RWPE2 (cell line): Measurements from ENCODE around the gene NDUFS6.

Experiments used
- ATAC-seq: fragments of 200-7000 bp; cut with Tn5 transposase; 3 replicates; pipeline ENCODE4 v1.9.1; 2021; ENCODE audit warnings: low read depth
- DNase-seq: peaks from one replicate; pipeline ENCODE4 v3.0.0-alpha.2; 2020; ENCODE audit warnings: low spot score
- H3K27ac ChIP-seq: fragments of 450-650 bp; 2 replicates; pipeline ENCODE4 v1.5.1; 2017; ENCODE audit warnings: mild to moderate bottlenecking; ENCODE audit not compliant: poor library complexity, severe bottlenecking
- H3K27me3 ChIP-seq: fragments of 250-450 bp; sonication (Bioruptor Pico); 2 replicates; pipeline ENCODE4 v1.5.1; 2021; ENCODE audit warnings: mild to moderate bottlenecking, moderate library complexity; ENCODE audit not compliant: insufficient read depth, poor library complexity, severe bottlenecking
- H3K36me3 ChIP-seq: fragments of 250-450 bp; sonication (Bioruptor Pico); 2 replicates; pipeline ENCODE4 v1.5.1; 2020; ENCODE audit warnings: low read depth, mild to moderate bottlenecking, moderate library complexity
- H3K4me1 ChIP-seq: fragments of 250-450 bp; sonication (Bioruptor Pico); 2 replicates; pipeline ENCODE4 v1.5.1; 2021; ENCODE audit warnings: mild to moderate bottlenecking, moderate library complexity; ENCODE audit not compliant: insufficient read depth, poor library complexity, severe bottlenecking
- H3K4me3 ChIP-seq: fragments of 250-450 bp; sonication (Bioruptor Pico); 2 replicates; pipeline ENCODE4 v1.5.1; 2021; ENCODE audit warnings: mild to moderate bottlenecking, moderate library complexity; ENCODE audit not compliant: severe bottlenecking
- H3K9me3 ChIP-seq: fragments of 250-450 bp; sonication (Bioruptor Pico); 2 replicates; pipeline ENCODE4 v1.5.1; 2021; ENCODE audit warnings: mild to moderate bottlenecking, moderate library complexity; ENCODE audit not compliant: severe bottlenecking
- TF ChIP-seq, protein P1 (sequence below): fragments of 450-650 bp; IDR thresholded peaks from one replicate; pipeline ENCODE4 v1.5.1; 2017; ENCODE audit warnings: mild to moderate bottlenecking, moderate library complexity; ENCODE audit not compliant: poor library complexity, severe bottlenecking

The NDUFS6 gene

GRCh38 chr5:1806974-1807373 is 5.8 kb downstream of the NDUFS6 start:
- H3K27me3 ChIP-seq, result no peaks in the 10 kb centered on the region
- DNase-seq (no peak), ATAC-seq (no peak)
- peaks cover 5% of the 10 kb centered on the region for H3K9me3 ChIP-seq
- no peak overlapping the region for H3K27ac ChIP-seq
- TF ChIP-seq, protein P1, sequence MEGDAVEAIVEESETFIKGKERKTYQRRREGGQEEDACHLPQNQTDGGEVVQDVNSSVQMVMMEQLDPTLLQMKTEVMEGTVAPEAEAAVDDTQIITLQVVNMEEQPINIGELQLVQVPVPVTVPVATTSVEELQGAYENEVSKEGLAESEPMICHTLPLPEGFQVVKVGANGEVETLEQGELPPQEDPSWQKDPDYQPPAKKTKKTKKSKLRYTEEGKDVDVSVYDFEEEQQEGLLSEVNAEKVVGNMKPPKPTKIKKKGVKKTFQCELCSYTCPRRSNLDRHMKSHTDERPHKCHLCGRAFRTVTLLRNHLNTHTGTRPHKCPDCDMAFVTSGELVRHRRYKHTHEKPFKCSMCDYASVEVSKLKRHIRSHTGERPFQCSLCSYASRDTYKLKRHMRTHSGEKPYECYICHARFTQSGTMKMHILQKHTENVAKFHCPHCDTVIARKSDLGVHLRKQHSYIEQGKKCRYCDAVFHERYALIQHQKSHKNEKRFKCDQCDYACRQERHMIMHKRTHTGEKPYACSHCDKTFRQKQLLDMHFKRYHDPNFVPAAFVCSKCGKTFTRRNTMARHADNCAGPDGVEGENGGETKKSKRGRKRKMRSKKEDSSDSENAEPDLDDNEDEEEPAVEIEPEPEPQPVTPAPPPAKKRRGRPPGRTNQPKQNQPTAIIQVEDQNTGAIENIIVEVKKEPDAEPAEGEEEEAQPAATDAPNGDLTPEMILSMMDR, result no peak
- peaks cover 100% of the 10 kb centered on the region for H3K36me3 ChIP-seq
- H3K4me3 ChIP-seq, result no peak overlapping the region
- peaks cover 18% of the 10 kb centered on the region for H3K4me1 ChIP-seq

- Histone ChIP-seq H3K36me3 (peaks cover 98% of the 10 kb centered on the region), H3K9me3 (peaks cover 5% of the 10 kb centered on the region), H3K4me3 (no peak overlapping the region), H3K27me3 (no peaks in the 10 kb centered on the region), H3K4me1 (peaks cover 12% of the 10 kb centered on the region), H3K27ac (peak overlapping the region; percentile 69)
- no peak for ATAC-seq
- TF ChIP-seq, protein P1, result no peak
- no peak for DNase-seq
These were observed 6.4 kb downstream of the NDUFS6 start for GRCh38 chr5:1807451-1808185.

DNA sequence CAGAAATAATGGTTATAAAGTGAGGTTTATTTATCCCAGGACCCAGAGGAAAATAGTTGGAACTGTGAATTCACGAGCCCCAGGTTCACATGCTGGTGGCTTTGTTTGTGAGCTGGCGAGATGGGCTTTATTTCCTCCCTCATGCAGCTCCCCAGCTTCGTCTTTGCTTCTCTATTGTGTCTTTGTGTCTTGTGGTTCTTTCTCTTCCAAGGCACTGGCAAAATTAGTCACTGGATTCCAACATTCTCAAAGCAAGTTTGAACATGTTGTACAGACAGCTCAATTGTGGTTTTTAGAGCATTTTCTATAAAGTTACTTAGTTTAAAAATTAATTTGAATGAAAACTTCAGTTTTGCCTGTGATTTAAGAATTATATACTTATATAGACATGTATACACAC is 7.2 kb downstream of the NDUFS6 start:
- peaks cover 98% of the 10 kb centered on the region for H3K36me3 ChIP-seq
- peaks cover 14% of the 10 kb centered on the region for H3K4me1 ChIP-seq
- H3K4me3 ChIP-seq, result no peak overlapping the region
- H3K27me3 ChIP-seq, result no peaks in the 10 kb centered on the region
- DNase-seq (no peak), ATAC-seq (peak; percentile 84)
- H3K27ac ChIP-seq, result peak overlapping the region; percentile 69
- TF ChIP-seq, protein P1, result no peak
- peaks cover 5% of the 10 kb centered on the region for H3K9me3 ChIP-seq

DNA sequence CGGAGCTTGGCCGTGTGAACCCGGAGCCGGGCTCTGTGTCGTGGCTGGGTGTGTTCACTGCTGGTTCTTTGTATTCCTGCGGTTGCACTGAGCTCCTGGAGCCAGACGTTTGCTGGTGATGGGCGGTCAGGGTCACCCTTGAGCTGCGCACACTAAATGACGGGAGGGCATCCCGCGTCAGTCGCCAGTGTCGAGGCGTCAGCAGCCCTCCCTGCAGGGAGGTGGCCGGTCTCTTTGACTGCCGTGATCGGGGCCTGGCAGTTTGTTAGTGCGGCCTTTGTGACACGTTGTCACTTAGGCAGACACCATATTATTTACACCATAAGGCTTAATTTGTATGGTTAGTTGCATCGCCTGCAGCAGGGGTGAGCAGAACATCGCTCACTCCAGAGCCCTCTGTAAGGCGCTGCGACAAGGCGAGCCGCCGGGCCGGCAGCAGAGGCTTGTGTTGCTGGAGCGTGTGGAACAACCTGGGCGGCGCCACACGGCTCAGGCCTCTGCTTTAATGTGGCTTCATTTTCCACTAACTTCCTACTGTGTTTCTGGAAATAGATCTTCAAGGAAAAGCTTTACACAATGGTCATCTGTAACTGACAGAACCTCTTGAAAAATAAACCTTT is 8.3 kb downstream of the NDUFS6 start:
- H3K27ac ChIP-seq, result peak overlapping the region; percentile 69
- ATAC-seq, result no peak
- DNase-seq, result no peak
- peaks cover 98% of the 10 kb centered on the region for H3K36me3 ChIP-seq
- no peak overlapping the region for H3K4me3 ChIP-seq
- TF ChIP-seq, protein P1, result no peak
- H3K9me3 ChIP-seq, result peaks cover 5% of the 10 kb centered on the region
- no peaks in the 10 kb centered on the region for H3K27me3 ChIP-seq
- peaks cover 14% of the 10 kb centered on the region for H3K4me1 ChIP-seq
